ENCODE results near the gene NRM. TPM values are rescaled to one million over a fixed set of nuclear protein-coding genes. Genes with fewer than 3 reads are reported as not detected.

The NRM gene
- total and polyA plus RNA-seq, 2 of the 13 experiments (the other 11 are each of a cell fraction or from before 2014, with no cell fraction given), result 12.5 to 16.0 TPM

GRCh38 chr6:30719791-30720737, 29.3 kb upstream of the NRM start, which contains the start of gene TUBB (continued):
- TF ChIP-seq ZHX2 (IDR thresholded peaks at IDR 0.05; ENCODE audit: low read depth) (peak; percentile 21; the same call in 1 of the 2 replicates), ZHX2 (CRISPR knock-in tag; IDR thresholded peaks at IDR 0.05; ENCODE audit: borderline replicate concordance) (no peak), ZNF446 (CRISPR knock-in tag; IDR thresholded peaks at IDR 0.05) (peak; percentile 59; the same call in 1 of the 2 replicates), ARID4A (CRISPR knock-in tag; IDR thresholded peaks at IDR 0.05; ENCODE audit: borderline replicate concordance) (peak; percentile 71; the same call in 1 of the 2 replicates), REST (IDR thresholded peaks at IDR 0.05; ENCODE audit: borderline replicate concordance in 1 of 2, low read depth in 1 of 2, low read length in 2 of 2) (peak in 1 of 2 experiments; percentile 82; a peak in 2 of 4 replicates), SKI (IDR thresholded peaks at IDR 0.05; ENCODE audit: partially characterized antibody) (peak; percentile 13), IKZF4 (CRISPR knock-in tag; IDR thresholded peaks at IDR 0.05; ENCODE audit: borderline replicate concordance, low read depth, not compliant biosample characterization) (no peak), KLF6 (CRISPR knock-in tag; IDR thresholded peaks at IDR 0.05) (no peak), ZFP36L1 (CRISPR knock-in tag; IDR thresholded peaks at IDR 0.05) (no peak), ZFAT (CRISPR knock-in tag; conservative IDR thresholded peaks at IDR 0.05) (no peak), SALL2 (CRISPR knock-in tag; IDR thresholded peaks at IDR 0.05) (peak; percentile 60; the same call in 1 of the 2 replicates), GATAD2A (CRISPR knock-in tag; IDR thresholded peaks at IDR 0.05) (peak; percentile 33), KAT7 (CRISPR knock-in tag; IDR thresholded peaks at IDR 0.05; ENCODE audit: borderline replicate concordance) (peak; percentile 6; the same call in 1 of the 2 replicates)

Measured in HepG2 (cell line).